Gastrocnemius medialis (tissue), 4 donors: ENCODE data around the gene NSD2. TPM values are rescaled to one million over a fixed set of nuclear protein-coding genes. Genes with fewer than 3 reads are reported as not detected.

Experiments
- ATAC-seq, 2 donors: fragments of 150-250 bp; one replicate each; pipeline ENCODE4 v1.9.1; 2016
- DNase-seq, 2 donors: peaks; one replicate each; pipeline ENCODE4 v3.0.0-alpha.2; 2019
- H3K27ac ChIP-seq, 4 donors: fragments of 200-600 bp; sonication (generic); 1 replicate in 1 of 4; 2 replicates in 3 of 4; pipeline ENCODE4 v1.5.1; 2016 to 2018; ENCODE audit warnings: mild to moderate bottlenecking in 2 of 4, moderate library complexity in 1 of 4
- H3K27me3 ChIP-seq, 3 donors: fragments of 200-600 bp; sonication (generic) in 2 of 3; 1 replicate in 1 of 3; 2 replicates in 2 of 3; pipeline versions ENCODE4 v1.5.1 to v1.6.0; 2016 to 2019; ENCODE audit warnings: mild to moderate bottlenecking in 1 of 3, moderate library complexity in 1 of 3
- H3K36me3 ChIP-seq, 2 donors: fragments of 200-600 bp; sonication (generic) in 1 of 2; one replicate each; pipeline ENCODE4 v1.5.1; 2017 to 2018
- H3K4me1 ChIP-seq, 2 donors: fragments of 200-600 bp; sonication (generic) in 1 of 2; one replicate each; pipeline ENCODE4 v1.5.1; 2016 to 2017; ENCODE audit warnings: mild to moderate bottlenecking in 2 of 2
- H3K4me3 ChIP-seq, 4 donors: fragments of 200-600 bp; sonication (generic) in 3 of 4; 1 replicate in 1 of 4; 2 replicates in 3 of 4; pipeline ENCODE4 v1.5.1; 2016 to 2019; ENCODE audit warnings: mild to moderate bottlenecking in 2 of 4
- H3K9me3 ChIP-seq, 3 donors: fragments of 200-600 bp; sonication (generic) in 2 of 3; 1 replicate in 1 of 3; 2 replicates in 2 of 3; pipeline ENCODE4 v1.5.1; 2016 to 2019
- CTCF ChIP-seq, 5 experiments: fragments of 450-650 bp in 3 of 5; fragments of 200-600 bp in 2 of 5; sonication (generic) in 2 of 5; IDR thresholded peaks in 4 of 5; conservative IDR thresholded peaks in 1 of 5; 1 replicate in 4 of 5; 2 replicates in 1 of 5; pipeline ENCODE4 v1.5.1; 2016 to 2019; ENCODE audit warnings: antibody characterized with exemption in 5 of 5, mild to moderate bottlenecking in 3 of 5, moderate library complexity in 3 of 5
- POLR2A ChIP-seq, 2 donors: fragments of 450-650 bp; IDR thresholded peaks; one replicate each; pipeline ENCODE4 v1.6.1; 2017; ENCODE audit warnings: antibody characterized with exemption in 2 of 2, mild to moderate bottlenecking in 2 of 2, moderate library complexity in 2 of 2
- in situ Hi-C, 4 donors: fragments of 200-750 bp; cut with MboI; loops; one replicate each; pipeline versions ENCODE4 v1.15.0 to v1.8.0; 2017; ENCODE audit warnings: low sequenced_read_pairs in 4 of 4
- intact Hi-C: fragments of 100-400 bp; cut with DNase I; formaldehyde crosslinking; loops from one replicate; pipeline ENCODE4 v1.15.1; 2023; ENCODE audit warnings: low total_unique reads
- total RNA-seq, 4 donors: library from RNA; depleted of rRNA; stranded (reverse); fragments of >200 nt; gene quantifications; one replicate each; pipeline versions ENCODE4 v1.1.0 to v1.2.3, GENCODE V29; 2016

NSD2 gene
- total RNA-seq, 4 donors from 2014 or later, result 14.8 to 21.3 (median 16.8) TPM

DNA sequence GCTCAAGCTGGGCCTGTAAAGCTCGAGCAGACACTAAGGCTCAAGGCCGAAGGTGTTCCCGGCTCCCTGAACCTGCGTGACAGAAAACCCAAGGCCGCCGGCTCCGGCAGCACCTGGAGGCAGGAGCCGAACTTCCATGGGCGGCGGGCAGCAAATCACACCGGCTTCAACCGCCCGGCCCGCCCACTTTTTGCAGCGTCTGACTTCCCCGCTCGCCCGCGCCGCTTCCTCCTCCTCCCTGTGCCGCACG is 940 bp upstream of the NSD2 start:
- Histone ChIP-seq H3K36me3 (no peaks in the 10 kb centered on the region), H3K4me3 (peak overlapping the region; percentile 67 to 91 (median 79)), H3K27ac (peak overlapping the region; percentile 87 to 96 (median 91)), H3K9me3 (no peaks in the 10 kb centered on the region), H3K27me3 (peaks cover 7 to 9% (median 8%) of the 10 kb centered on the region in 3 donors), H3K4me1 (peaks cover 16 to 23% of the 10 kb centered on the region in 2 donors)
- TF ChIP-seq CTCF (IDR thresholded peaks at IDR 0.05 in 4 of 5, conservative IDR thresholded peaks at IDR 0.05 in 1 of 5), result no peak
- no peak for TF ChIP-seq POLR2A (IDR thresholded peaks at IDR 0.05)
- peak; percentile 54 to 60 for DNase-seq
- ATAC-seq, result peak; percentile 60
- intact Hi-C loops, result loop anchor here (1.0 to 5.0 kb wide), 3 partner anchors 14 to 523 kb away; partner anchors contain the start of genes LETM1, NELFA and UVSSA
- in situ Hi-C loops, result no loop called here

DNA sequence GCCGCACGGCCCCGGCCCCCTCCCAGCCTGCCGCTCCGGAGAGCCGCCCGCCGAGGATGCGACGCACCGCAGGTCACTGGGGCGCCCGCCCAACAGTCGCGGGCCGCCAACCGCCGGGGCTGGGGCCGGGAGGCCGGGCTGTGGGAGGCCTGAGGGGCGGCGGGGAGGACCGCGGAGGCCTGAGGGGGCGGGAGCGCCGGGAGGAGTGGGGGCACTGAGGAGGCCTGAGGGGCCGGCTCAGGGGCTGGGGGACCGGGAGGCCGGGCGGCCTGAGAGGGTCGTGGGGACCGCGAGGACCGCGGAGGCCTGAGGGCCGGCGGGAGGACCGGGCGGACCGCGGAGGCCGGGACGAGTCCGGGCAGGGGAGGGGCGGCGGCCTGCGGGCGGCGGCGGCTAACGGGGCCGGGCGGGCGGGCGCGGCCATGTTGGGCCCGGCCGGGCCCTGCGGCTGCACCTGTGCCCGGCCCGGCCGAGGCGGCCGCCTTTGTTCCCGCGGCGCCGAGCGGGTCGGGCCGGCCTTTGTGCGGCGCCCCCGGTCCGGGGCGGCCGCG is 353 bp downstream of the NSD2 start:
- Histone ChIP-seq H3K9me3 (no peaks in the 10 kb centered on the region), H3K27me3 (peaks cover 0 to 9% (median 2%) of the 10 kb centered on the region in 3 donors), H3K4me3 (peak overlapping the region; percentile 68 to 86 (median 80)), H3K36me3 (no peaks in the 10 kb centered on the region), H3K4me1 (peaks cover 16 to 23% of the 10 kb centered on the region in 2 donors), H3K27ac (peak overlapping the region; percentile 81 to 91 (median 85))
- intact Hi-C loops (loop anchor here (1.0 to 5.0 kb wide), 3 partner anchors 137 to 524 kb away; partner anchors contain the start of genes NELFA, SLBP and UVSSA), in situ Hi-C loops (no loop called here)
- peak; percentile 28 to 38 for ATAC-seq
- DNase-seq, result no peak
- TF ChIP-seq CTCF (IDR thresholded peaks at IDR 0.05 in 4 of 5, conservative IDR thresholded peaks at IDR 0.05 in 1 of 5), result no peak
- TF ChIP-seq POLR2A (IDR thresholded peaks at IDR 0.05), result no peak

GRCh38 chr4:1872870-1873269 is 1.7 kb downstream of the NSD2 start:
- Histone ChIP-seq H3K4me3 (peak overlapping the region in 1 of 4 donors; percentile 82), H3K36me3 (no peaks in the 10 kb centered on the region), H3K27ac (no peak overlapping the region), H3K27me3 (peaks cover 0 to 2% (median 0%) of the 10 kb centered on the region in 3 donors), H3K9me3 (no peaks in the 10 kb centered on the region), H3K4me1 (peaks cover 16 to 23% of the 10 kb centered on the region in 2 donors)
- intact Hi-C loops (loop anchor here (5.0 kb wide), 1 partner anchor 526 kb away; the partner anchor contains the start of gene UVSSA), in situ Hi-C loops (no loop called here)
- DNase-seq (no peak), ATAC-seq (no peak)
- TF ChIP-seq CTCF (IDR thresholded peaks at IDR 0.05 in 4 of 5, conservative IDR thresholded peaks at IDR 0.05 in 1 of 5), result no peak
- no peak for TF ChIP-seq POLR2A (IDR thresholded peaks at IDR 0.05)

GRCh38 chr4:1873291-1873690 is 2.1 kb downstream of the NSD2 start:
- intact Hi-C loops, result loop anchor here (5.0 kb wide), 1 partner anchor 526 kb away; the partner anchor contains the start of gene UVSSA
- no peak for TF ChIP-seq POLR2A (IDR thresholded peaks at IDR 0.05)
- TF ChIP-seq CTCF (IDR thresholded peaks at IDR 0.05 in 4 of 5, conservative IDR thresholded peaks at IDR 0.05 in 1 of 5), result no peak
- Histone ChIP-seq H3K36me3 (no peaks in the 10 kb centered on the region), H3K4me3 (no peak overlapping the region), H3K9me3 (no peaks in the 10 kb centered on the region), H3K27me3 (peaks cover 0 to 2% (median 0%) of the 10 kb centered on the region in 3 donors), H3K4me1 (peaks cover 16 to 23% of the 10 kb centered on the region in 2 donors), H3K27ac (no peak overlapping the region)
- in situ Hi-C loops, result no loop called here
- ATAC-seq, result no peak
- DNase-seq, result no peak
